Astrocyte (in vitro differentiated cells and primary cell): Measurements from ENCODE around the gene ZFR2. TPM values are rescaled to one million over a fixed set of nuclear protein-coding genes. Genes with fewer than 3 reads are reported as not detected.

ENCODE experiments used
- DNase-seq: peaks from one replicate; pipeline ENCODE4 v3.0.0-alpha.2; 2010; ENCODE audit warnings: low read depth
- FAIRE-seq: peaks from 2 replicates; lab custom pipeline; 2011; peaks lifted over from hg19 to GRCh38; lab: Jason Lieb, UNC
- H2AFZ ChIP-seq: 2 replicates; pipeline ENCODE4 v1.6.0; 2012; ENCODE audit warnings: low read depth, low read length, inconsistent platforms
- H3K27ac ChIP-seq: 2 replicates; pipeline ENCODE4 v1.5.1; 2011; ENCODE audit warnings: low read depth, low read length, inconsistent platforms
- H3K27me3 ChIP-seq: 2 replicates; pipeline ENCODE4 v1.6.0; 2011; ENCODE audit warnings: low read length, inconsistent platforms; ENCODE audit not compliant: insufficient read depth
- H3K36me3 ChIP-seq: 2 replicates; pipeline ENCODE4 v1.5.1; 2011; ENCODE audit warnings: low read length, inconsistent platforms; ENCODE audit not compliant: insufficient read depth
- H3K4me1 ChIP-seq: 2 replicates; pipeline ENCODE4 v1.5.1; 2011; ENCODE audit warnings: low read length, inconsistent platforms; ENCODE audit not compliant: insufficient read depth
- H3K4me2 ChIP-seq: 2 replicates; pipeline ENCODE4 v1.6.0; 2012; ENCODE audit warnings: low read length, inconsistent platforms
- H3K4me3 ChIP-seq: 2 replicates; pipeline ENCODE4 v1.5.1; 2011; ENCODE audit warnings: low read depth, mild to moderate bottlenecking, low read length, inconsistent platforms; ENCODE audit not compliant: insufficient read depth
- H3K79me2 ChIP-seq: 2 replicates; pipeline ENCODE4 v1.6.0; 2012; ENCODE audit warnings: mild to moderate bottlenecking, low read length, inconsistent platforms; ENCODE audit not compliant: insufficient read depth
- H3K9ac ChIP-seq: 2 replicates; pipeline ENCODE4 v1.6.0; 2012; ENCODE audit warnings: mild to moderate bottlenecking, low read length, inconsistent platforms
- H3K9me3 ChIP-seq: 2 replicates; pipeline ENCODE4 v1.5.1; 2012; ENCODE audit warnings: low read depth, mild to moderate bottlenecking, low read length, inconsistent platforms; ENCODE audit not compliant: insufficient read depth
- H4K20me1 ChIP-seq: 2 replicates; pipeline ENCODE4 v1.6.0; 2012; ENCODE audit warnings: low read length, inconsistent platforms; ENCODE audit not compliant: insufficient read depth
- H3K27ac Mint-ChIP-seq: one replicate; pipeline ENCODE4 v1.8.0; 2021; ENCODE audit warnings: mild to moderate bottlenecking, mixed read lengths; ENCODE audit not compliant: unreplicated experiment
- H3K27me3 Mint-ChIP-seq: one replicate; pipeline ENCODE4 v1.8.0; 2021; ENCODE audit warnings: low read depth, mixed read lengths; ENCODE audit not compliant: unreplicated experiment
- H3K36me3 Mint-ChIP-seq: one replicate; pipeline ENCODE4 v1.8.0; 2021; ENCODE audit warnings: low read depth, mixed read lengths; ENCODE audit not compliant: unreplicated experiment
- H3K4me1 Mint-ChIP-seq: one replicate; pipeline ENCODE4 v1.8.0; 2021; ENCODE audit warnings: low read depth, mixed read lengths; ENCODE audit not compliant: unreplicated experiment
- H3K4me3 Mint-ChIP-seq: one replicate; pipeline ENCODE4 v1.8.0; 2021; ENCODE audit warnings: mild to moderate bottlenecking, moderate library complexity, mixed read lengths; ENCODE audit not compliant: unreplicated experiment
- H3K9me3 Mint-ChIP-seq: one replicate; pipeline ENCODE4 v1.8.0; 2021; ENCODE audit warnings: mild to moderate bottlenecking, mixed read lengths; ENCODE audit not compliant: unreplicated experiment
- CTCF ChIP-seq: IDR thresholded peaks from 2 replicates; pipeline ENCODE4 v1.5.1; 2011; ENCODE audit warnings: low read depth, mild to moderate bottlenecking, inconsistent platforms, low read length, moderate library complexity; ENCODE audit not compliant: insufficient read depth
- EZH2 ChIP-seq: IDR thresholded peaks from 2 replicates; pipeline ENCODE4 v1.6.1; 2012; ENCODE audit warnings: mild to moderate bottlenecking, low read length, inconsistent platforms; ENCODE audit not compliant: insufficient read depth
- total RNA-seq: library from RNA; stranded (reverse); gene quantifications from 2 replicates; pipeline ENCODE4 v1.2.1, GENCODE V29; 2021

ZFR2 gene
- total RNA-seq, 1 donor from 2014 or later: 2.0 TPM

GRCh38 chr19:3771906-3772455 lies 96.9 kb downstream of the ZFR2 start, which contains the start of gene RAX2:
Gene RAX2 (minus strand): TSS chr19:3772228. CDS start chr19:3771742, 486 bp downstream.
- Histone ChIP-seq H3K4me1 (no peaks in the 10 kb centered on the region), H3K4me2 (no peak within 1 kb of the TSS), H3K79me2 (no peaks in the 10 kb centered on the region), H4K20me1 (no peaks in the 10 kb centered on the region), H2AFZ (no peak within 1 kb of the TSS), H3K27me3 (no peaks in the 10 kb centered on the region), H3K9me3 (no peaks in the 10 kb centered on the region), H3K36me3 (no peaks in the 10 kb centered on the region), H3K4me3 (no peak within 1 kb of the TSS), H3K27ac (no peak within 1 kb of the TSS), H3K9ac (no peak within 1 kb of the TSS)
- Mint-ChIP-seq H3K4me1 (no peaks in the 10 kb centered on the region), H3K9me3 (no peaks in the 10 kb centered on the region), H3K4me3 (no peak within 1 kb of the TSS), H3K27me3 (peaks cover 16% of the 10 kb centered on the region), H3K27ac (no peak within 1 kb of the TSS), H3K36me3 (peaks cover 3% of the 10 kb centered on the region)
- no peak for TF ChIP-seq EZH2
- no peak for TF ChIP-seq CTCF
- no peak for FAIRE-seq
- DNase-seq: no peak

- H2AFZ ChIP-seq: no peak overlapping the region
- H3K79me2 ChIP-seq: no peaks in the 10 kb centered on the region
- H3K9me3 Mint-ChIP-seq: no peaks in the 10 kb centered on the region
- no peak overlapping the region for H3K4me3 ChIP-seq
- TF ChIP-seq CTCF (no peak), EZH2 (no peak)
- H3K4me2 ChIP-seq: no peak overlapping the region
- no peak overlapping the region for H3K27ac Mint-ChIP-seq
- peaks cover 16% of the 10 kb centered on the region for H3K27me3 Mint-ChIP-seq
- DNase-seq (no peak), FAIRE-seq (no peak)
- H3K9ac ChIP-seq: no peak overlapping the region
- H3K9me3 ChIP-seq: no peaks in the 10 kb centered on the region
- H3K4me1 ChIP-seq: no peaks in the 10 kb centered on the region
- peaks cover 3% of the 10 kb centered on the region for H3K36me3 Mint-ChIP-seq
- H3K4me3 Mint-ChIP-seq: no peak overlapping the region
- H3K4me1 Mint-ChIP-seq: no peaks in the 10 kb centered on the region
- H4K20me1 ChIP-seq: no peaks in the 10 kb centered on the region
- H3K27ac ChIP-seq: no peak overlapping the region
- H3K36me3 ChIP-seq: no peaks in the 10 kb centered on the region
- no peaks in the 10 kb centered on the region for H3K27me3 ChIP-seq
These were observed 97.6 kb downstream of the ZFR2 start for GRCh38 chr19:3771000-3771905.
